Stimulated activated CD4-positive, alpha-beta T cell treated with anti-CD3 and anti-CD28 coated beads, TNF-alpha, amount 100 ng/mL, for 4 hours (primary cell): ENCODE measurements around the gene NUP210L.
A peak's percentile ranks its signal among the peaks of the same experiment; 100 is the strongest.
"Not testable (repeated sequence)": the region's sequence is repeated elsewhere in the genome, so short reads cannot be mapped to it uniquely, and the experiment has no call there.

Experiments
- DNase-seq, 3 experiments: peaks; one replicate each; pipeline ENCODE4 v3.0.0-alpha.2; 2020; ENCODE audit warnings: low read depth in 3 of 3

NUP210L gene

GRCh38 chr1:153995202-153995601, 159.7 kb downstream of the NUP210L start:
- DNase-seq = no peak

GRCh38 chr1:153991806-153992205, 163.1 kb downstream of the NUP210L start:
- no peak for DNase-seq

- DNase-seq = no peak
Measured at GRCh38 chr1:153991151-153991630, 163.7 kb downstream of the NUP210L start.

- peak; percentile 67 to 85 (median 72) for DNase-seq
Measured at GRCh38 chr1:153990468-153991150, 164.3 kb downstream of the NUP210L start, which contains the start of gene RPS27. Gene RPS27, plus strand, starts transcription at chr1:153990762. Its CDS starts 35 bp downstream, at chr1:153990797.

- no peak for DNase-seq
Measured at GRCh38 chr1:153987621-153988020, 167.3 kb downstream of the NUP210L start.

- DNase-seq = no peak
Measured at GRCh38 chr1:153985941-153986761, 168.7 kb downstream of the NUP210L start, which contains the start of gene RAB13. Gene RAB13, minus strand, starts transcription at chr1:153986339. Its CDS starts 103 bp downstream, at chr1:153986236.

- no peak for DNase-seq
Measured at GRCh38 chr1:153985341-153985912, 169.4 kb downstream of the NUP210L start.

- DNase-seq = no peak
Measured at GRCh38 chr1:153984123-153984894, 170.6 kb downstream of the NUP210L start.

- not testable (repeated sequence) for DNase-seq
Measured at GRCh38 chr1:153981735-153982134, 173.1 kb downstream of the NUP210L start.

- not testable (repeated sequence) for DNase-seq
Measured at GRCh38 chr1:153979091-153979490, 175.8 kb downstream of the NUP210L start.

- DNase-seq = no peak
Measured at GRCh38 chr1:153978274-153978909, 176.5 kb downstream of the NUP210L start.

- peak; percentile 69 to 75 (median 75) for DNase-seq
Measured at GRCh38 chr1:153977250-153978240, 177.3 kb downstream of the NUP210L start, which contains the start of gene JTB. Gene JTB, minus strand, starts transcription at chr1:153977674. Its CDS starts 422 bp downstream, at chr1:153977252.

- no peak for DNase-seq
Measured at GRCh38 chr1:153976819-153977249, 178.0 kb downstream of the NUP210L start.

GRCh38 chr1:153973525-153973924, 181.3 kb downstream of the NUP210L start:
- DNase-seq = no peak

- no peak for DNase-seq
Measured at GRCh38 chr1:153973071-153973470, 181.8 kb downstream of the NUP210L start.

- no peak for DNase-seq
Measured at GRCh38 chr1:153970346-153970745, 184.5 kb downstream of the NUP210L start.

GRCh38 chr1:153968972-153969371, 185.9 kb downstream of the NUP210L start:
- DNase-seq = no peak

- DNase-seq = no peak
Measured at GRCh38 chr1:153968408-153968807, 186.5 kb downstream of the NUP210L start.

- DNase-seq = no peak
Measured at GRCh38 chr1:153968000-153968363, 186.9 kb downstream of the NUP210L start.
